Stomach (tissue), 4 donors: ENCODE measurements around the gene ADAMTSL3.

ENCODE experiments used
- POLR2AphosphoS5 ChIP-seq, 3 donors: sonication (generic); formaldehyde crosslinking; IDR thresholded peaks; one replicate each; pipeline ENCODE4 v1.6.1; 2016; ENCODE audit warnings: antibody characterized with exemption in 3 of 3
- TF ChIP-seq, protein P1 (sequence below), 7 experiments: fragments of 450-650 bp in 4 of 7; fragments of 200-600 bp in 3 of 7; sonication (generic) in 3 of 7; IDR thresholded peaks; one replicate each; pipeline ENCODE4 v1.5.1; 2016 to 2019; ENCODE audit warnings: antibody characterized with exemption in 7 of 7, control low read depth in 2 of 7, mild to moderate bottlenecking in 1 of 7

DNA sequence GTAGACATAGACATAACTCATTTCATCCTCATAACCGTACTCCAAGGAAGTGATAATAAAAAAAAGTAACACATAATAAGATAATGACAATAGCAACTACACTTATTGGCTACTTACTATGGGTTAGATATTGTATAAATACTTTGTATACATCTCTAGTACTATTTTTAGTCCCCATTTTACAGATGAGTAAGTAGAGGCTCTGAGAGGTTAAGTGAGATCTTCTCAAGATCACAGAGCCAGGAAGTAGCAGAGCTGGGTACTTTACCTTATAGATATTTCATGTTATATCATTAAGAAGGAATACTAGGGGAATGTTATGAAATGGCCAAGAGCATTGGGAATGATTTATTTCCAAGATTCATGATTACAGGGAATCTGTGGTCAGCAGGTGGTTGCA lies 49.4 kb upstream of the ADAMTSL3 start:
- TF ChIP-seq, protein P1, sequence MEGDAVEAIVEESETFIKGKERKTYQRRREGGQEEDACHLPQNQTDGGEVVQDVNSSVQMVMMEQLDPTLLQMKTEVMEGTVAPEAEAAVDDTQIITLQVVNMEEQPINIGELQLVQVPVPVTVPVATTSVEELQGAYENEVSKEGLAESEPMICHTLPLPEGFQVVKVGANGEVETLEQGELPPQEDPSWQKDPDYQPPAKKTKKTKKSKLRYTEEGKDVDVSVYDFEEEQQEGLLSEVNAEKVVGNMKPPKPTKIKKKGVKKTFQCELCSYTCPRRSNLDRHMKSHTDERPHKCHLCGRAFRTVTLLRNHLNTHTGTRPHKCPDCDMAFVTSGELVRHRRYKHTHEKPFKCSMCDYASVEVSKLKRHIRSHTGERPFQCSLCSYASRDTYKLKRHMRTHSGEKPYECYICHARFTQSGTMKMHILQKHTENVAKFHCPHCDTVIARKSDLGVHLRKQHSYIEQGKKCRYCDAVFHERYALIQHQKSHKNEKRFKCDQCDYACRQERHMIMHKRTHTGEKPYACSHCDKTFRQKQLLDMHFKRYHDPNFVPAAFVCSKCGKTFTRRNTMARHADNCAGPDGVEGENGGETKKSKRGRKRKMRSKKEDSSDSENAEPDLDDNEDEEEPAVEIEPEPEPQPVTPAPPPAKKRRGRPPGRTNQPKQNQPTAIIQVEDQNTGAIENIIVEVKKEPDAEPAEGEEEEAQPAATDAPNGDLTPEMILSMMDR (IDR thresholded peaks at IDR 0.05), result no peak
- no peak for TF ChIP-seq POLR2AphosphoS5 (IDR thresholded peaks at IDR 0.05)
